Pons (tissue), 1 donor: Measurements from ENCODE around the gene EVPL.
"Not testable (repeated sequence)": the region's sequence is repeated elsewhere in the genome, so short reads cannot be mapped to it uniquely, and the experiment has no call there.

Experiments
- DNase-seq: peaks from one replicate; pipeline ENCODE4 v3.0.0-alpha.2; 2016; ENCODE audit warnings: low spot score

EVPL gene

GRCh38 chr17:76027159-76027839 is at the start of gene EVPL:
EVPL (minus strand) TSS chr17:76027306; CDS start chr17:76027198, 108 bp downstream.
- no peak for DNase-seq

DNA sequence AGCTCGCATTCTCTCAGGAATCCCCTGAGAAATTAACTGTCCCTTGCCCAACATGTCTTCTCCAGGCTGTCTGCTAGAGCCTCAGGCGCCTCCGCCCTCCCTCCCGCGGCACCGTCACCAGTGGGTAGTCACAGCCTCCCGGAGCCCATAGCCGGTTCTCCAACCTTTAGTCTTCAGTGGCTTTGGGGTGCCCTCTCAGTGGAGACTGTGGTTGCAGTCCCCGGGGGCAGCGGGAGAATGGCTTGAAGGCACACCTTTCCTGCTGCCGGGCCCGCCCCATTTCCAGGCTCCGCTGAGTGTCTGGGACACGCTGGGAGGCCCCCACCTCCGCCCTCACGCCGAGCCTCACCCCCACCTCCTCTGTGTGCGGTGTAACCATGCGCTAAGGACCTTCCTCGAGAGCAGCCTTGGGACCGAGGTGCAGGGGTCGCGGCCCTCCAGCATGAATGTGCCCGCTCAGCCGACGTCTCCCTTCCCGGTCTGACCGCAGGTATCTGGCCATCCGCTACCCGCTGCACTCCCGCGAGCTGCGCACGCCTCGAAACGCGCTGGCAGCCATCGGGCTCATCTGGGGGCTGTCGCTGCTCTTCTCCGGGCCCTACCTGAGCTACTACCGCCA is 49.1 kb upstream of the EVPL start:
- DNase-seq: no peak

- no peak for DNase-seq
Measured at GRCh38 chr17:76075364-76076145, 48.4 kb upstream of the EVPL start.

- no peak for DNase-seq
Measured at GRCh38 chr17:76074390-76075363, 47.6 kb upstream of the EVPL start, which contains the start of gene GALR2. GALR2 (plus strand) TSS chr17:76074781; CDS start chr17:76074884, 103 bp downstream.

DNA sequence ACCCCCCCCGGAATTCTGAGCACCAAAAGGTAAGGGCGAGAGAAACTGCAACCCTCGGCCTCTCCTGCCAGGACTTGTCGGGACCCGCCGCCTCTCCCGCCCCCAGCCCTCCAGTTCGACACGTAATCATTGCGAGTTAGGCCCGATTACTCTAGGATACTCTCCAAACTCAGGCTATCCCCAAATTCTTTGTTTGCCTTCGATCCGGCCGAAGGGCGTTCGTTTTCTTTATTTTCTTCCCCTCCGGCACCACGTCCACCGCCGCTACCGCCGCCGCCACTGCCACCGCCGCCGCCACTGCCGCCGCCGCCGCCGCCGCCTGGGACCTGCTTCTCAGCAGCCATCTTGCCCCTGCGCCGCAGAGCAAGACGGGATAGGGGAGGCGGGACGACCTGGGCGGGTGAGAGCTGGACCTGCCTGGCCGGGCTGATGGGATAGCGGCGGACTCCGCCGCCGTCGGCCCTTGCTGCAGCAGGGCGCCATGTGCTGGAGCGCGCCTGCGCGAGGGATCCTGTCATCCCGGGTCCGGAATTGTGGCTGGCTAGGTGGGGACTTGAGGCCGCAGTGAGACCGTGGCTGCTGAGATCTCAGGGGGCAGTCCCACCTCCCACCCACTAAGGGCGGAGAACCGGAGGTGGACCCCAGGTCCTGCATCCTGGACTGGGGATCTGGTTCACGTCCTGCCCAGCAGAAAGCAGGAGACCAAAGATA is 45.2 kb upstream of the EVPL start, which contains the start of gene SRP68:
TSS of gene SRP68 (minus strand) at position 370 of the 711 bp plus-strand sequence. CDS start at position 344, 26 bp downstream.
- peak; percentile 93 for DNase-seq

DNA sequence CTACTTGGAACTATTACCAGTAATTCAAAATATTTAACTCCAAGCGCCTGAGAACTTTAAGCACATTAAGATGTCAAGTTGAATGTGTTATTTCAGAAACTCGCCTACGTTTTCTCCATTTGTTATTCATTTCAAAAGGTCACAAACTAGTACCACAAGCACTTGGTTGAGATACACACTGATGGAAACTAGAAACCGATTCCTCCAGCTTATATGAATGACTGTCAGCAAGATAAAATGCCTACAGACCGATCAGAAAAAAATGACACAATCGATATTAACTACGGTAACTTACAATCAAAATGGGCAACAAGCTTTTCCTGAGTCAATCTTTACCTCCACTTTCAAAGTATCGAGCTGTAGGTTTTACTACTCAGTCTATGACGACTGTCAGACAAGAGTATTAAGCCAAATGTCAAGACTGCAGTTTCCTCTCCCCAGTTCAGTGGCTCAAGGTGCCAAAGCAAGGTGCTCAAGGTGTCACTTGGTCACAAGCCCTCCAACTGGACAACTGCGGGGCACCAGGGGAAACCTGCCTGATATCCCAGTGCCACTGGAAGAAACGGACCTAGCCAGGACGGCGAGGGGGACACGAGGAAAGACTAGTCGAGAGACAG is 44.5 kb upstream of the EVPL start:
- no peak for DNase-seq

DNA sequence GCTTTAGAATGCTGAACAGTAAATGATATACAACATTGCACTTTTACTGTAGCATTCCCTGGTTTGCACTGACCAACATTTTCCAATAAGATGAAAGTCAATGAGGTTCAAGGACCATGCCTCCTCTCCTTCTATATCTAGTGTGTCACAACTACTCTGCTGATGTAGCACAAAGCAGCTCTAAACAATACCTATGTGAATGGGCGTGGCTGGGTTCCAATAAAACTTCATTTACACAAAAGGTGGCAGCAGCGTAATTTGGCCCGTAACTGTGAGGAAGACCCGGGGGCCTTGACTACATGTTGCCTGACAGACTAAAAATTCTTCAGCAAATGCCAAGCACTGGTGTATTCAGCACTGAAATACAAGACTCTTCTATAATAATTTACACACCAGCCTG is 38.7 kb upstream of the EVPL start:
- no peak for DNase-seq

GRCh38 chr17:76063875-76064546 is 36.9 kb upstream of the EVPL start:
- no peak for DNase-seq

- DNase-seq: not testable (repeated sequence)
Measured at GRCh38 chr17:76058264-76058663, 31.2 kb upstream of the EVPL start.

DNA sequence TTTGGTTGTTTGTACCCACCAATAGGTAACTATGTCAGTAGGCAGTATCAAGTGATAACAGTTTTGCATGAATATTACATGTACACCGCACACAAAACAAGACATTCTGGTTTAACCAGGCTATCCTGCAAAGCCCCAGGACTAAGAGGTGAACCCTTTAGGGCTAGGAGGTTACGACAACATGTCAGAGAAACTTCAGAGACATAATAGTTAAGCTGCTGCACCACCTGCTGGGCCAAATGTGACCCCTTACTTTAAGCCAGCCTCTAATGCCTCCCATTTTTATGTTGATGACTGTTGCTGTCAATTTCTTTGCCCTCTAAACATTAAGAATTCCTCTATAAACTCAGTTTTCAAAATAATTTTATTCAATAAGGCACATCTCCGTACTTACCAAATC is 29.8 kb upstream of the EVPL start:
- no peak for DNase-seq

DNA sequence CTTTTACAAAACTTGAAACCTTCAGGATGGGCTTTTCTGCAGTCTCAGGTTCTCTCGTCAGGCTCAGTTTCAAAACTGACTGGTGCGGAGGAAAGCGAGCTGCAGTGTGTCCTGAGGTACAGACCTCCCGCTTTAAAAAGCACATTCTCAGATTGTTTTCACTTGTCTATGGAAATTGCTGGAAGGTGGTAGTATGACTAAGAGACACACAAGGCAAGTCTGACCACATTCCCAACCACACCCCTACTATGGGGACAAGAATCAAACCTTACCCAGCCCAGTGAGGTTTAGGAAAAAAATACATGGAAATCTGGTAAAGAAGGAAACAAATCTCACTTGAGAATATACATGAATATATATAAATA is 27.0 kb upstream of the EVPL start:
- no peak for DNase-seq

DNA sequence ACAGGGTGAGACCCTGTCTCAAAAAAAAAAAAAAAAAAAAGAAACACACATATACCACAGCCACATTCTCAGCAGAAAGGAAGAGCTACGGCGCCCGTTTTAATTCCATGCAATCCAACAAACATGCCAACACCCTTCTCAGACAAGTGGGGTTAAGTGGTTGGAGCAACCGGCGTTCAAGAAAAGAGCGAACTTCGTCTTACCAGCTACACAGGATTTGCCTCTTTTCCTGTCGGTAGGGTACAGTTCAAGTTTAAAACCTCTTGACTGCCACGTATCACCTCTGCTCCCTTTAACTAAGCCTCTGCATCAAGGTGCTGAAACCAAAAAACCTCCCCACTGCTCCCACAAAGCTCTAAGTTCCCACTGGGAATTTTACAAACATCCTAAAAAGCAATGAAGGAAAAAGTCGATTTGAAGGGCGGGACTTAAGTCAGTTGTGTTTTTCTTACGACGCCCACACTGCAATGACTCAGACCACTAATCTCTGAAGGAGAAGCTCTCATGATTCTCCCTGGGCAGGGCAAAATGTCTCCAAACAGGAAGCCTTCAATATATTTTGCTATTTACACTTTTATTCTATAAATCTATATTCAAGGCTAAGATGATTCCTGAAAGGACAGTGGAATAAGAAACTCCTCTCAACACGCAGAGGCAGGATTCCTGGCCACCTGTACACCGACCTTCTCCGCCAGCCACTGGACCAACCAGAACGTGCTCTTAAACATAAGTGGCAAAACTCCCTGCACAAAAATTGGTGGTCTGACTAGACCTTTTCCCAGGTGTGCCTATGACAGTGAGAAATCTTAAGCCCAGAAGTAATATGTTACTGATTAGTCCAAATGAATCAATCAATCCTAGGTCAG is 26.4 kb upstream of the EVPL start:
- DNase-seq: no peak

DNA sequence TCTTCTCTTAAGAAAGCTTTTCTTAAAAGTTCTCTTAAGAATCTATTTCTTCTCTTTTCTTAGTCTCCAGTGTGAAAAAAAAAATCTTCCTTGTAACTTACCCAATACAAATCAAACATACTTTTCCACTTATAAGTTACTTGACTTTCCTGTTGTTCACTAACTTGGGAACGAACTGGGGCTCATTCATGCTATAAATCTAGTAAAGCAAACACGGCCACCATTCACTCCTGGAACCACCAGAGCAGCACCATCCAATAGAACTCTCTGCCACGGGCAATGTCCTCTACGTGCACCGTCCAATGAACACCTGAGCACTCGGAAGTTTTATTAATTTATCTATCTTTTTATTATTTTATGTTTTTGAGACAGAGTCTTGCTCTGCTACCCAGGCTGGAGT is 24.5 kb upstream of the EVPL start:
- DNase-seq: no peak

DNA sequence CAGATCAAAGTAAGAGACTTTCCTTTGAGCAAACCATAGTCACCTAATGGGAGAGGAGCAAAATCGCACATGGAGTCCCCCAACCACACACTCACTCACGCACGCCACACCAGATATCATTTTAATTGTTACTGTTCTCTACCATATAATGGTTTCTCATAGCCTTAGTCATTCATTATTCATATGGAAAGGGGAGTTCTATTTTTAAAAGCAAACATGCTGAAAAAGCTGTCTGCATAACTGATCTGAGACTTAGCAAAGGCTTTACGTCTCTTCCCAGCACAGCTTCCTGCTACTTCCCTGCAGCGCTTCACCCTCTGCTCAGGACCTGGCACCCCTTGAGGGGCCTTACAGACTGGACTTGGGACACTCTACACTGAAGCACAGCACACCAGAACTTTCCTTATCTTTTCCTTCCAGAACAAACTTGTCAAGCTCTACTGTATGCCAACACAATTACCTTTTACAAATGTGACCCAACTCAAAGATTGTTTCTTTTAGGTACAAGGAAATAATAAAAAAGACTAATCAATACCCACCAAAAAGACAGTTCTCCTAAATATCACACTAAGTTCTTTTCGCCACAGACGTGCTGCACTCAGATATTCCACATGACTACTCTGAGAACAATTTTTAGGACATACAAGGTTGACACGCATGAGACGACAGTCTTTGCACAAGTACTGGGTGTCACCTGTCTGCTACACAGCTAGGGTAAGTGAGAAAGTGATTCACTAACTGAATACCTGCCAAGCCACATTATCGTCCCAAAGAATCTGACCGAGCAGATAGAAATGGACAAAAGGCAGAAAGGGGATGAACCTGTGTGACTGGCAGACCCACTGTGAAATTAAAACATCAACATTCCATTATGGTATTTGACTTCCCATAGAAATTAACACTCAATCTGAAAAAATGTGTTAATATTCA is 23.7 kb upstream of the EVPL start:
- no peak for DNase-seq

- DNase-seq: no peak
Measured at GRCh38 chr17:76049836-76050537, 22.9 kb upstream of the EVPL start.

- no peak for DNase-seq
Measured at GRCh38 chr17:76049239-76049638, 22.1 kb upstream of the EVPL start.

GRCh38 chr17:76048711-76049110 is 21.6 kb upstream of the EVPL start:
- DNase-seq: no peak
